ENCODE measurements around the gene HYAL3. TPM values are rescaled to one million over a fixed set of nuclear protein-coding genes. Genes with fewer than 3 reads are reported as not detected.

Gene HYAL3
- total RNA-seq, 4 donors from 2014 or later = 1.2 to 17.9 (median 1.8) TPM

GRCh38 chr3:50330330-50330729 lies 31.1 kb upstream of the HYAL3 start:
- no peak overlapping the region for H3K4me3 ChIP-seq
- H3K9me3 ChIP-seq = no peaks in the 10 kb centered on the region
- no peaks in the 10 kb centered on the region for H3K27me3 ChIP-seq
- H3K36me3 ChIP-seq = peaks cover 5 to 50% (median 17%) of the 10 kb centered on the region in 3 donors
- H3K27ac ChIP-seq = no peak overlapping the region
- no peak for TF ChIP-seq EP300 (IDR thresholded peaks at IDR 0.05)
- no peak for TF ChIP-seq POLR2A (IDR thresholded peaks at IDR 0.05)
- no peak for TF ChIP-seq CTCF (IDR thresholded peaks at IDR 0.05)
- no peak for DNase-seq (ENCODE audit: low spot score in 2 of 2)
- 86 to 89% methylated on average over 7 to 9 of the region's 10 CpGs for WGBS, 2 donors
- peaks cover 0 to 67% (median 29%) of the 10 kb centered on the region in 4 donors for H3K4me1 ChIP-seq

GRCh38 chr3:50327943-50328691 lies 28.9 kb upstream of the HYAL3 start, which contains the start of gene TUSC2:
Gene TUSC2, minus strand, starts transcription at chr3:50328223. Its CDS starts 124 bp downstream, at chr3:50328099.
- Histone ChIP-seq H3K36me3 (peaks cover 5 to 55% (median 17%) of the 10 kb centered on the region in 3 donors), H3K27ac (peak within 1 kb of the TSS; percentile 57 to 89 (median 86)), H3K27me3 (no peaks in the 10 kb centered on the region), H3K4me3 (peak within 1 kb of the TSS; percentile 78 to 97 (median 90)), H3K9me3 (no peaks in the 10 kb centered on the region), H3K4me1 (peaks cover 0 to 67% (median 21%) of the 10 kb centered on the region in 4 donors)
- TF ChIP-seq CTCF (IDR thresholded peaks at IDR 0.05) (peak in 1 of 5 experiments; percentile 44), EP300 (IDR thresholded peaks at IDR 0.05) (peak; percentile 87 to 89), POLR2A (IDR thresholded peaks at IDR 0.05) (peak; percentile 28 to 65)
- WGBS, 2 donors = 2 to 5% methylated on average over 30 to 43 of the region's 55 CpGs
- peak; percentile 98 for DNase-seq (ENCODE audit: low spot score in 2 of 2)

GRCh38 chr3:50327129-50327528 lies 27.9 kb upstream of the HYAL3 start:
- no peak for TF ChIP-seq EP300 (IDR thresholded peaks at IDR 0.05)
- TF ChIP-seq POLR2A (IDR thresholded peaks at IDR 0.05) = no peak
- TF ChIP-seq CTCF (IDR thresholded peaks at IDR 0.05) = no peak
- Histone ChIP-seq H3K4me3 (peak overlapping the region; percentile 78 to 97 (median 90)), H3K27ac (peak overlapping the region in 2 of 4 donors; percentile 88 to 89), H3K27me3 (no peaks in the 10 kb centered on the region), H3K9me3 (no peaks in the 10 kb centered on the region), H3K36me3 (peaks cover 5 to 50% (median 17%) of the 10 kb centered on the region in 3 donors), H3K4me1 (peaks cover 0 to 70% (median 29%) of the 10 kb centered on the region in 4 donors)
- WGBS, 2 donors = 70 to 75% methylated on average over 4 of the region's 4 CpGs
- no peak for DNase-seq (ENCODE audit: low spot score in 2 of 2)

GRCh38 chr3:50326182-50326541 lies 27.0 kb upstream of the HYAL3 start:
- no peak overlapping the region for H3K27ac ChIP-seq

More at GRCh38 chr3:50326182-50326541, 27.0 kb upstream of the HYAL3 start:
- 86 to 90% methylated on average over 8 of the region's 8 CpGs for WGBS, 2 donors
- no peak overlapping the region for H3K4me3 ChIP-seq
- H3K4me1 ChIP-seq = peaks cover 0 to 72% (median 32%) of the 10 kb centered on the region in 4 donors
- TF ChIP-seq EP300 (IDR thresholded peaks at IDR 0.05) (no peak), CTCF (IDR thresholded peaks at IDR 0.05) (no peak), POLR2A (IDR thresholded peaks at IDR 0.05) (no peak)
- H3K9me3 ChIP-seq = no peaks in the 10 kb centered on the region
- DNase-seq (ENCODE audit: low spot score in 2 of 2) = no peak
- H3K36me3 ChIP-seq = peaks cover 5 to 40% (median 13%) of the 10 kb centered on the region in 3 donors
- H3K27me3 ChIP-seq = no peaks in the 10 kb centered on the region

Measured in tibial nerve (tissue), 4 donors.